Lung microvascular endothelial cell (primary cell): Measurements from ENCODE around the gene CD52. TPM values are rescaled to one million over a fixed set of nuclear protein-coding genes. Genes with fewer than 3 reads are reported as not detected.

Experiments used
- DNase-seq, 2 donors: peaks; one replicate each; pipeline versions ENCODE4 v3.0.0 to v3.0.0-alpha.2; 2010; ENCODE audit warnings: low read depth in 2 of 2
- total RNA-seq: library from RNA; depleted of rRNA; stranded (reverse); fragments of >200 nt; gene quantifications from 2 replicates; pipeline ENCODE4 v1.2.1, GENCODE V29; 2014

The CD52 gene, protein sequence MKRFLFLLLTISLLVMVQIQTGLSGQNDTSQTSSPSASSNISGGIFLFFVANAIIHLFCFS
- total RNA-seq: not detected in 2 replicates

DNA sequence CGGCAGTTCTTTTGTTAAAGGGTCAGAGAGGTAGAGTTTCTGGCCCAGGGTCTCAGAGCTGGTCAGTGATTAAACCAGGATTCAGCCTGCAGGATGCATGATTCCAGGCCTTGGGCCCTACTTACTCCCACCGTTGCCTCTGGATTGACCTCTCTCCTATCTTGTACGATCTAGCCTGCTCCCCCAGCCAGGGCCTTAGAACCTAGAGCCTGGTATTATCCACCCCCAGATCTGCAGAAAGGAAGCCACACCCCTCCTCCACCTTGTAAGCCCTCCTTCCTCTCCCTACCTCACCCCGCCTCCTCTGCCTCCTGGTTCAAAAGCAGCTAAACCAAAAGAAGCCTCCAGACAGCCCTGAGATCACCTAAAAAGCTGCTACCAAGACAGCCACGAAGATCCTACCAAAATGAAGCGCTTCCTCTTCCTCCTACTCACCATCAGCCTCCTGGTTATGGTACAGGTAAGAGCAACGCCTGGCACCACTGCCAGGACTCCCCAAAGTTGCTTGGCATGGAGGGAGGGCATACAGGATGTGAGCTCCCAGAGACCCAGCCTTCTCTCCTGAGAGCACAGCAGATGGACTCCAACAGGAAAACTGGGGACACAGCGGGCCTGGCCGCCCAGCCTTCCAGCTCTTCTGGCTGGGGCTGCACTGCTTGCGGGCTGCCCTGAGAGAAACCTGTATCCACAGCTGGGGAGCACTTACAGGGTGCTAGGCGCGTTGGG lies at the start of gene CD52:
CD52 (plus strand) TSS at position 347 of the 726 bp plus-strand sequence; CDS start at position 407, 60 bp downstream.
- no peak for DNase-seq

GRCh38 chr1:26268290-26269197 lies 49.2 kb upstream of the CD52 start:
- no peak for DNase-seq

- no peak for DNase-seq
Measured at GRCh38 chr1:26269198-26269550, 48.6 kb upstream of the CD52 start.

DNA sequence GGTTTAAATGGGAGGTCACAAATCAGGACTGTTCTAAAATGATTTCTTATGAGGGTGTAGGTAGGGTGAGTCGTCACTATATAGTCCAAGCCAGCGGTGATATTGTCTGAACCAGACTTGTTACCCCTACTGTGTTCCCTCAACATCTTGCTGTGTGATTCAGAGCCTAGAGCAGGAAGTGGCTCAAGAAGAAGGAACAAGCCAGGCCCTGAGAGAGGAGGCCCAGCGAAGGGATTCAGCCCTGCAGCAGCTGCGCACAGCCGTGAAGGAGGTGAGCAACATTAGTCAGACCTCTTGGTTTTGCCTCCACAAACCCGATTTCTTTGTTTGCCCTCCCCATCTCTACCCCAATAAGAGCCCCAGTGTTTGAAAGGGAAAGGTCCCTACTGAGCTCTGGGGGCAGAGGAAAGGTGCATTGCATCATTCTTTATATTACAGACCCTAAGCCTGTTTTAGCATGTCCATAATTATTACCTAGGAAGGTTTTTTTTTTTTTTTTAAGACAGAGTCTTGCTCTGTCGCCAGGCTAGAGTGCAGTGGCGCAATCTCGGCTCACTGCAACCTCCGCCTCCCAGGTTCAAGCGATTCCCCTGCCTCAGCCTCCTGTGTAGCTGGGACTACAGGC lies 42.8 kb upstream of the CD52 start:
- DNase-seq: peak in 1 of 2 donors; percentile 72

DNA sequence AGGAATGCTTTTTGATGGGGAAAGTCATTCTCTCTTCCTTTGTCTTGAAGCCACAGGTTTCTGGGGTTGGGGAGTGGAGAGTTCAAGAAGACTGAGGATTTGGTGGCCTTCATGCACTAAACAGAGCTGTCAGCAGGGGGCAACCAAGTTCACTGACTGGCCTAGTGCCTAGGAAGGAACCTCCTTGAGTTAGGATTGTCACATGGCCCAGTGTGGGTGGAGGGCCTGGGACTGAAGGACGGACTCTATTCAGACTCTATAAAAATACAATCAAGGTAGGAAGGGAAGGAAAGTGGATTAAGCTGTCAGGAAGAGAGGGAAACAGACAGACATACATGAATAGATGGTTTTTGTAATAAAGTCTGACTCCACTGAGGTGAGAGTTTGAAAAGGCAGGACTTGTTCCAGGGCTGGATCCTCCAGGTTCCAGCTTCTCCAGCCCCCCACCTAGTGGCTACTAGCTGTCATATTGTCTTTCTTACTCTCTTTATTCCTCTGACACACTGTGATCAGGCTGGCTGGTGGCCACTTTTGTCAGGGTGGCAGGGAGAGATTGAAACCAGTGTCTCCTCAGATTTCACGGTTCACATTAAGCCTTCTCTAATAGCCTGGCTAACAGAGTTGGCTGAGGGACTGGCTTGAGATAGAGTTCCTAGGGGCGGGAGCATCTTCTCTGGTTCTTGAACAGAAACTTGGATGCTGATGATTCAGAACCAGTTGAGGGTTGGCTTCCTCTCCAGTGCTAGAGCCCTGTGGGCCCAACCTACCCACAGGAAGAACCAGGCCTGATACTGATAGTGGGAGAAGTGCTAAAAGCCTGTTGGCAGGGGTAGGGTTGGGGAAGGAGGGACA lies 42.0 kb upstream of the CD52 start:
- peak; percentile 82 to 88 for DNase-seq

DNA sequence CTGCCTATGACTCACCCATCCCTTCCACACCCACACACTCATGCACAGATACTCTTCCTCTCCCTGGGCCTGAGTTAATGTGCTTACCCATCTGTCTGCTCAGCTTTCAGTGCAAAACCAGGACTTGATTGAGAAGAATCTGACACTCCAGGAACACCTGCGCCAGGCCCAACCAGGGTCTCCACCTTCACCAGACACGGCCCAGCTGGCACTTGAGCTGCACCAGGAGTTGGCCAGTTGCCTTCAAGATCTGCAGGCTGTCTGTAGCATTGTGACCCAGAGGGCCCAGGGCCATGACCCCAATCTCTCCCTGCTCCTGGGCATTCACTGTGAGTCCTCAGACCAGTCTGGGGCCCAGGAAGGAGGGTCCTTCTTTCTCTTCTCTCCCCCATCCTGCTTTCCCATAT lies 41.3 kb upstream of the CD52 start:
- DNase-seq: no peak

DNA sequence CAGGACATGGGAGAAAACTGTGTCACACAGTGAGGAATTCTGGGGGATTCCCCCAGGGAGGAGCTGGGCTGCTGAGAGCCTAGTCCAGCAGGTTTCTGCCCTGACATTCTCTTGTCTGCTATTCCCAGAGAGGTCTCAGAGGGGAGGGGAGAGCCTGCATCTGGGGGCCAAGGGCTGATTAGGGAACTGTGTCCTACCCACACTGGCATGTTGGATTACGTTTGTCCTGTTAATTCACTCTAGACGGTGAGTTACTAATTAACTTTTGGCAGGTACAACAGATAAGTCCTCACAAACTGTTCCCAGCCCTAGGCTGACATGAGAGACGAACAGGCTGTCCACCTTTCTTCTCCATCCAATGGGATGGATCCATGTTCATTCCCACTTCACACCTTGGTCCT lies 40.5 kb upstream of the CD52 start:
- no peak for DNase-seq

- no peak for DNase-seq
Measured at GRCh38 chr1:26277719-26278118, 40.0 kb upstream of the CD52 start.

GRCh38 chr1:26278303-26278702 lies 39.5 kb upstream of the CD52 start:
- no peak for DNase-seq

DNA sequence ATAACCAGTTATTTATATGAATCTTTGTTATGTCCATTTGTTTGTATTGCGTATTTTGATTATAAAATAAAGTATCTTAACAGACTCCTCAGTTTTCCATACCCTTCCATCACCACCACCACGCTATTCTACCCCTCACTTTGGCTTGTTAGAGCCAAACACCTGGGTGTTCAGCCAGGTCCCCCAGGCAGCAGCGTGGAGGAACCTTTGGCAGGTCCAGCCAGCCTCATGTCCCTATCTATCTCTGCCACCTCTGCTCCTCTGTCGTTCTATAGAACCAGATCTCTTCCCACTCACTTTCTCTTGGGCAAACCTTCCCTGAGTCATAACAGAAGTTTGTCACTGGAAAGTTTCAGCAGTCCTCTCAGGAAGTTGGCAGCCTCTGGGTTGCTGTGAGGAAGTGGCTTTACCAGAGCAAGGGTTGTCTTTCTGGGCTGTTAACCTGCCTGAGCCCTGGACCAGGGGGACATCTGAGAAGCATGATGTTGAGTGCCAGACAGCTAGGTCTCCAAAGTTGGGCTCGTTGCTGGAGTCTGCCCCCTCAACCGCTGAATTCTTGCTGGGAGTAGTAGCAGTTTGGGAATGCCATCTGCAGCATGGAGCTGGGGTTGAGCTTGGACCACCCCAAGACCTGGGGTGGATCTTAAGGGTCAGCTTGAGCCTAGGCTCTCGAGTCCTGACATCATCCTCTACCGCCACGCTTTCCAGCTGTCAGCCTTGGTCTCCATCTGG lies 38.9 kb upstream of the CD52 start:
- peak; percentile 59 to 63 for DNase-seq

GRCh38 chr1:26279456-26280332 lies 38.1 kb upstream of the CD52 start, which contains the start of gene SH3BGRL3:
SH3BGRL3 (plus strand) TSS chr1:26280086; CDS start chr1:26280156, 70 bp downstream.
- DNase-seq: peak; percentile 88 to 89

DNA sequence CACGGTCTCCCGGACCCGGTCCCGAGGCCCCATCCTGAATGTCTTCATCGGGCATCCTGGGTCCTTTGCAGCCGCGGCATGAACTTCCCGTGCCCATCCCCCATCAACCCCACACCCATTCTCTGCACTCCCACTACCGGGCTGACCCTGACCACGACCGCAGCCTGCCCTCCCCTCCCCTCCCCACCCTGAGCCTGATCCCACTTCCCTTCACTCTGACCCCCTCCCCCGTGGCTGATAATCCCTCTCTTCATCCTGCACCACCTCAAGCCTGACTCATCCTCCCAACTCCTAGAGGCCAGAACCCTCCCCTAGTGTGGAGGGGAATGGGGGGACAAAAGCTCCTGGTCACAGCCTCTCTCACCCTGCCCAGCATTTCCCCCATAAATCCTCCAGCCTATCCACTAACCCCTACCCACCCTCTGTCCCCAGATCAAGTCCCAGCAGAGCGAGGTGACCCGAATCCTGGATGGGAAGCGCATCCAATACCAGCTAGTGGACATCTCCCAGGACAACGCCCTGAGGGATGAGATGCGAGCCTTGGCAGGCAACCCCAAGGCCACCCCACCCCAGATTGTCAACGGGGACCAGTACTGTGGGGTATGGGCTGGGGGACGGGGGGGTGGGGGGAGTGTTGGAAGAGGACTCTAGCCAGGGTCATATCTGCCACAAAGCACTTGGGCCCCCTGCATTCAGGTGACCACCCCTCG lies 37.3 kb upstream of the CD52 start:
- DNase-seq: peak in 1 of 2 donors; percentile 25

DNA sequence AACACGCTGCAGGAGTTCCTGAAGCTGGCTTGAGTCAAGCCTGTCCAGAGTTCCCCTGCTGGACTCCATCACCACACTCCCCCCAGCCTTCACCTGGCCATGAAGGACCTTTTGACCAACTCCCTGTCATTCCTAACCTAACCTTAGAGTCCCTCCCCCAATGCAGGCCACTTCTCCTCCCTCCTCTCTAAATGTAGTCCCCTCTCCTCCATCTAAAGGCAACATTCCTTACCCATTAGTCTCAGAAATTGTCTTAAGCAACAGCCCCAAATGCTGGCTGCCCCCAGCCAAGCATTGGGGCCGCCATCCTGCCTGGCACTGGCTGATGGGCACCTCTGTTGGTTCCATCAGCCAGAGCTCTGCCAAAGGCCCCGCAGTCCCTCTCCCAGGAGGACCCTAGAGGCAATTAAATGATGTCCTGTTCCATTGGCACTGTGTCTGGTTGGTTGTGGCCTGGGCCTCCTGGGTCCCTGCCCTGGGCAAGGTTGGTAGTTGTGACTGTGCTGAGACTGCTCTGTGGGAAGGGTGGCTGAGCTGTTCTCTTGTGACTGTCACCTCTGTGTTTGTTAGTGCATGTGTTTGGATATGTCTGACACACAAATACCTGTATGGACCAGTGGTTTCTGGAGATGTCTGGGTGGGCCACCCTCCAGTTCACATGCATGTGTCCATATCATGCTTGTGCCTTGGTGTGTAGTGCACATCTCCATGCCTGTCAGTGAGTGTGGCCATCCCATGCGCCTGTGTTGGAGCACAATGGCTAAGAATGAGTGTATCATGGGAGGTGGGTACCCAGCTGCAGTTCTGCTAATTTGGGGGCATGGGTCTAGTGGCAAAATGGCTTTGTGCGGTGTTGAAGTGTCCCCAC lies 36.4 kb upstream of the CD52 start:
- DNase-seq: no peak

- DNase-seq: peak in 1 of 2 donors; percentile 20
Measured at GRCh38 chr1:26281971-26282370, 35.8 kb upstream of the CD52 start.

GRCh38 chr1:26282401-26282918 lies 35.3 kb upstream of the CD52 start:
- no peak for DNase-seq

DNA sequence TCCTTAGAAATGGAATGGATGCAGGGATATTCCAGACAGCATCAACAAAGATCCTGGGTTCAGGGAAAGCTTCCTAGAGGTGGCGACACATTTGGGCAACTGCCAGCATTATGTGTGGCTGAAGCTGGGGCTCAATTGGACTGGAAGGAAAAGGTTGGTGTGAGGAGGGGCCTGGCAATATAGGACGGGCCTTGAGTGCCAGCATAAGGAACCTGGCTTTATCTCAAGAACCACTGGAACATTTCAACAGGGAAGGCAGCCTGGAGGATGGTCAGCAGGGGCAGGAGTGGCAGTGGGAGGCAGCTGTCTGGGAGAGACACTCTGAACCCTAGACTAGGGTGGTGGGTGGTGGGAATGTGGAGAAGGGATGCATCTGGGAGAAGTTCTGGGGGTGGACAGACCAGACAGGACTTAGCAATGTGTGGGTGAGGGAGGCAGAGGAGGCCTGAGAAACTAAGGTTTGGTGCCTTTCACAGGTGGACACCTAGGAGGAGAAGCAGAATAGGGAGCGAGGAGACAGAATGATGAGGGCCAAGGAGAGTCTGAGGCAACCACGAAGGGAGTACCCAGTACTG lies 34.4 kb upstream of the CD52 start:
- DNase-seq: no peak
